Measurements from ENCODE around the gene TPRKB.
A peak's percentile ranks its signal among the peaks of the same experiment; 100 is the strongest.
"Not testable (repeated sequence)": the region's sequence is repeated elsewhere in the genome, so short reads cannot be mapped to it uniquely, and the experiment has no call there.

TPRKB gene

GRCh38 chr2:73736855-73737779, at the start of gene TPRKB:
TSS of gene TPRKB (minus strand) at chr2:73737345. CDS start at chr2:73734569, 2,776 bp downstream.
- DNase-seq (ENCODE audit: extremely low read depth in 1 of 2, low read depth in 1 of 2): peak; percentile 88 to 89

GRCh38 chr2:73783883-73784282, 46.7 kb upstream of the TPRKB start, which contains the start of gene C2orf78:
TSS of gene C2orf78 (plus strand) at chr2:73784183. CDS start at chr2:73784310, 127 bp downstream.
- DNase-seq (ENCODE audit: extremely low read depth in 1 of 2, low read depth in 1 of 2): not testable (repeated sequence)

- DNase-seq (ENCODE audit: extremely low read depth in 1 of 2, low read depth in 1 of 2): not testable (repeated sequence)
Observed at GRCh38 chr2:73783402-73783801, 46.3 kb upstream of the TPRKB start.

- DNase-seq (ENCODE audit: extremely low read depth in 1 of 2, low read depth in 1 of 2): no peak
Observed at GRCh38 chr2:73780237-73780582, 43.1 kb upstream of the TPRKB start.

GRCh38 chr2:73779467-73780236, 42.5 kb upstream of the TPRKB start, which contains the start of gene DUSP11:
TSS of gene DUSP11 (minus strand) at chr2:73780103. CDS start at chr2:73779974, 129 bp downstream.
- peak; percentile 90 to 93 for DNase-seq (ENCODE audit: extremely low read depth in 1 of 2, low read depth in 1 of 2)

- not testable (repeated sequence) for DNase-seq (ENCODE audit: extremely low read depth in 1 of 2, low read depth in 1 of 2)
Observed at GRCh38 chr2:73778867-73779466, 41.8 kb upstream of the TPRKB start.

- DNase-seq (ENCODE audit: extremely low read depth in 1 of 2, low read depth in 1 of 2): no peak
Observed at GRCh38 chr2:73776869-73777519, 39.8 kb upstream of the TPRKB start.

- no peak for DNase-seq (ENCODE audit: extremely low read depth in 1 of 2, low read depth in 1 of 2)
Observed at GRCh38 chr2:73776381-73776780, 39.2 kb upstream of the TPRKB start.

- no peak for DNase-seq (ENCODE audit: extremely low read depth in 1 of 2, low read depth in 1 of 2)
Observed at GRCh38 chr2:73772819-73773218, 35.7 kb upstream of the TPRKB start.

- no peak for DNase-seq (ENCODE audit: extremely low read depth in 1 of 2, low read depth in 1 of 2)
Observed at GRCh38 chr2:73770725-73771124, 33.6 kb upstream of the TPRKB start.

- no peak for DNase-seq (ENCODE audit: extremely low read depth in 1 of 2, low read depth in 1 of 2)
Observed at GRCh38 chr2:73766994-73767393, 29.8 kb upstream of the TPRKB start.

GRCh38 chr2:73766349-73766748, 29.2 kb upstream of the TPRKB start:
- DNase-seq (ENCODE audit: extremely low read depth in 1 of 2, low read depth in 1 of 2): no peak

GRCh38 chr2:73764945-73765344, 27.8 kb upstream of the TPRKB start:
- DNase-seq (ENCODE audit: extremely low read depth in 1 of 2, low read depth in 1 of 2): no peak

- no peak for DNase-seq (ENCODE audit: extremely low read depth in 1 of 2, low read depth in 1 of 2)
Observed at GRCh38 chr2:73762571-73762970, 25.4 kb upstream of the TPRKB start.

- DNase-seq (ENCODE audit: extremely low read depth in 1 of 2, low read depth in 1 of 2): no peak
Observed at GRCh38 chr2:73759904-73760303, 22.8 kb upstream of the TPRKB start.

GRCh38 chr2:73759285-73759764, 22.2 kb upstream of the TPRKB start:
- no peak for DNase-seq (ENCODE audit: extremely low read depth in 1 of 2, low read depth in 1 of 2)

GRCh38 chr2:73754332-73754731, 17.2 kb upstream of the TPRKB start:
- not testable (repeated sequence) for DNase-seq (ENCODE audit: extremely low read depth in 1 of 2, low read depth in 1 of 2)

- DNase-seq (ENCODE audit: extremely low read depth in 1 of 2, low read depth in 1 of 2): no peak
Observed at GRCh38 chr2:73749314-73749713, 12.2 kb upstream of the TPRKB start.

GRCh38 chr2:73746877-73747208, 9.7 kb upstream of the TPRKB start:
- no peak for DNase-seq (ENCODE audit: extremely low read depth in 1 of 2, low read depth in 1 of 2)

GRCh38 chr2:73746015-73746876, 9.1 kb upstream of the TPRKB start:
- no peak for DNase-seq (ENCODE audit: extremely low read depth in 1 of 2, low read depth in 1 of 2)

All from activated CD8-positive, alpha-beta memory T cell treated with anti-CD3 and anti-CD28 coated beads for 1 hour (primary cell).